ENCODE results near the gene ZNF813.

ZNF813 gene

GRCh38 chr19:53431399-53432087 lies 36.0 kb upstream of the ZNF813 start, which contains the start of gene ZNF761 (continued):
- TF ChIP-seq PRDM2 (tag by site-specific recombination; IDR thresholded peaks at IDR 0.05; ENCODE audit: borderline replicate concordance) (no peak), ZNF501 (tag by site-specific recombination; IDR thresholded peaks at IDR 0.05) (no peak), ZNF18 (tag by site-specific recombination; IDR thresholded peaks at IDR 0.05) (no peak), ZNF600 (tag by site-specific recombination; IDR thresholded peaks at IDR 0.05) (peak; percentile 44), ZNF175 (tag by site-specific recombination; IDR thresholded peaks at IDR 0.05) (no peak), ZNF184 (tag by site-specific recombination; IDR thresholded peaks at IDR 0.05) (no peak), PRDM6 (tag by site-specific recombination; IDR thresholded peaks at IDR 0.05) (no peak), ZNF777 (tag by site-specific recombination; IDR thresholded peaks at IDR 0.05; ENCODE audit: borderline replicate concordance) (no peak), SALL2 (tag by site-specific recombination; IDR thresholded peaks at IDR 0.05; ENCODE audit: borderline replicate concordance) (no peak), ZSCAN18 (tag by site-specific recombination; IDR thresholded peaks at IDR 0.05) (no peak), ELK4 (IDR thresholded peaks at IDR 0.05; ENCODE audit: borderline replicate concordance, low read depth, low read length) (no peak), ZNF596 (tag by site-specific recombination; IDR thresholded peaks at IDR 0.05) (no peak), ZNF510 (tag by site-specific recombination; IDR thresholded peaks at IDR 0.05; ENCODE audit: insufficient replicate concordance) (no peak), ZNF146 (tag by site-specific recombination; IDR thresholded peaks at IDR 0.05) (no peak), ZNF677 (tag by site-specific recombination; IDR thresholded peaks at IDR 0.05) (no peak), ZNF2 (tag by site-specific recombination; IDR thresholded peaks at IDR 0.05) (no peak), MYNN (tag by site-specific recombination; IDR thresholded peaks at IDR 0.05; ENCODE audit: borderline replicate concordance) (no peak), ZNF24 (tag by site-specific recombination; IDR thresholded peaks at IDR 0.05) (no peak), ZNF560 (tag by site-specific recombination; IDR thresholded peaks at IDR 0.05; ENCODE audit: borderline replicate concordance) (no peak)

Measured in HEK293 (cell line).